Measurements from ENCODE around the gene IRF6.

The IRF6 gene

GRCh38 chr1:209755926-209756614, 49.9 kb downstream of the IRF6 start, which contains the start of gene TRAF3IP3:
Gene TRAF3IP3, plus strand, starts transcription at chr1:209756053. Its CDS starts 3,987 bp downstream, at chr1:209760040.
- peak; percentile 72 for DNase-seq

GRCh38 chr1:209755256-209755655, 50.7 kb downstream of the IRF6 start:
- DNase-seq: no peak

GRCh38 chr1:209752890-209753289, 53.1 kb downstream of the IRF6 start:
- no peak for DNase-seq

- no peak for DNase-seq
These were observed 54.2 kb downstream of the IRF6 start for GRCh38 chr1:209751627-209752231.

GRCh38 chr1:209749670-209750323, 56.1 kb downstream of the IRF6 start:
- no peak for DNase-seq

GRCh38 chr1:209749205-209749604, 56.7 kb downstream of the IRF6 start:
- DNase-seq: no peak

GRCh38 chr1:209748620-209749019, 57.3 kb downstream of the IRF6 start:
- no peak for DNase-seq

- peak; percentile 95 for DNase-seq
These were observed 58.2 kb downstream of the IRF6 start for GRCh38 chr1:209747580-209748262.

GRCh38 chr1:209746451-209747165, 59.3 kb downstream of the IRF6 start:
- peak; percentile 73 for DNase-seq

- no peak for DNase-seq
These were observed 62.8 kb downstream of the IRF6 start for GRCh38 chr1:209743145-209743482.

GRCh38 chr1:209742409-209743144, 63.4 kb downstream of the IRF6 start:
- DNase-seq: no peak

GRCh38 chr1:209741889-209742288, 64.1 kb downstream of the IRF6 start:
- no peak for DNase-seq

GRCh38 chr1:209741193-209741592, 64.7 kb downstream of the IRF6 start:
- DNase-seq: no peak

- no peak for DNase-seq
These were observed 67.7 kb downstream of the IRF6 start for GRCh38 chr1:209738270-209738669.

- DNase-seq: no peak
These were observed 68.8 kb downstream of the IRF6 start for GRCh38 chr1:209737118-209737505.

GRCh38 chr1:209736490-209737117, 69.3 kb downstream of the IRF6 start:
- DNase-seq: no peak
